GM18508 (cell line): Measurements from ENCODE around the gene OVOL2.

Experiments
- ATAC-seq: cut with Tn5 transposase; IDR thresholded peaks from one replicate; pipeline ENCODE4 v1.9.1; 2021; ENCODE audit warnings: moderate number of reproducible peaks; ENCODE audit not compliant: insufficient read depth, unreplicated experiment

Gene OVOL2

GRCh38 chr20:17992224-17992637 lies 65.5 kb downstream of the OVOL2 start:
- no peak for ATAC-seq

DNA sequence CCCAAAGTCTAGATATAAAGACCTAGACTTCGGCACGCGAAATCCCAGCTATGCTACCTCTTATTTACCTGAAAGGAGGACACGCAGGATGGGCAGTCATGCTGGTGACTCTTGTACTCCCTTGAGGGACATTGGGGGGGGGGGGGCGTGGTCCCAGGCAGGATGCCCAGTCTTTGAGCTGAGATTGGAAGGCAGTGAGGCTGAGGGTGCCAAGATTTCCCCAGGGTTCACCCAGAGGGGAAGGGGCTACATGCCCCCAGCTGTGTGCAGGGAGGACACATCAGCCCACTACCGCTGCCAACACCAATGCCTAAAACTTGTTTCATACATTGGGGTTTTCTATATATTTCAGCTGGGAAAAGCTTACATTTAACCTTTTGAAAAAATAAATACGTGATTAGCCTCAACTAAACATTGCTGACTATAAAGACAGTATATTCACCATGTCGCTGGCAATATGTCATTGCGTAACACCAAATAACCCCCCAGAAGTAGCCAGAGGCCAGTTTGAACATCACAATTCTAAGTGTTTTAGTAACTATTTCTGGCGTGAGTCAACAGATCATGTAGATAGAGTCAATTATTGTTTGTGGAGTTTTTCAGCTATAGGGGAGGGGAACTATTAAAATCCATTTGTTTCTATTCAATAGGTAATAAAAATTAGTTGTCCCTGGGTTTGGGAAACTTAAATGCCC lies 67.3 kb downstream of the OVOL2 start:
- no peak for ATAC-seq

GRCh38 chr20:17987988-17988387 lies 69.7 kb downstream of the OVOL2 start:
- ATAC-seq, result no peak

GRCh38 chr20:17985388-17986018 lies 72.2 kb downstream of the OVOL2 start:
- ATAC-seq, result no peak

GRCh38 chr20:17976305-17976704 lies 81.4 kb downstream of the OVOL2 start:
- ATAC-seq, result no peak
